OCI-LY3 (cell line): ENCODE results near the gene KIRREL1.

Source experiments
- H2AFZ ChIP-seq: fragments of 200-600, 300-600 bp; shearing (Covaris generic); 2 replicates; pipeline ENCODE4 v1.6.0; 2014; ENCODE audit warnings: antibody characterized with exemption, low read depth, low read length
- H3K27ac ChIP-seq: fragments of 200-600, 300-600 bp; sonication (generic); 2 replicates; pipeline ENCODE4 v1.5.1; 2014; ENCODE audit warnings: mild to moderate bottlenecking, low read length, moderate library complexity, mixed read lengths
- H3K27me3 ChIP-seq: fragments of 200-600, 300-600 bp; sonication (generic); 2 replicates; pipeline ENCODE4 v1.6.1; 2014; ENCODE audit warnings: low read depth, low read length, mixed read lengths
- H3K36me3 ChIP-seq: fragments of 200-600, 300-600 bp; sonication (generic); replicated peaks from 2 replicates; pipeline ENCODE3; 2014; ENCODE audit warnings: low read depth, low read length, mixed read lengths
- H3K4me1 ChIP-seq: fragments of 300-600, 200-600 bp; sonication (generic); 2 replicates; pipeline ENCODE4 v1.6.1; 2014; ENCODE audit warnings: low read length, mixed read lengths
- H3K4me2 ChIP-seq: fragments of 200-600, 300-600 bp; sonication (generic); 2 replicates; pipeline ENCODE4 v1.6.1; 2014; ENCODE audit warnings: low read length, mixed read lengths
- H3K4me3 ChIP-seq: fragments of 300-600, 200-600 bp; sonication (generic); 2 replicates; pipeline ENCODE4 v1.5.1; 2014; ENCODE audit warnings: antibody characterized with exemption, mild to moderate bottlenecking, low read length, moderate library complexity
- H3K79me2 ChIP-seq: fragments of 300-600, 200-600 bp; shearing (Covaris generic); 2 replicates; pipeline ENCODE4 v1.6.1; 2014; ENCODE audit warnings: mild to moderate bottlenecking, low read length, mixed read lengths
- H3K9ac ChIP-seq: fragments of 300-600, 200-600 bp; shearing (Covaris generic); 2 replicates; pipeline ENCODE4 v1.6.0; 2014; ENCODE audit warnings: mild to moderate bottlenecking, low read length, moderate library complexity
- H3K9me3 ChIP-seq: fragments of 200-600, 300-600 bp; shearing (Covaris generic); 2 replicates; pipeline ENCODE4 v1.6.1; 2014; ENCODE audit warnings: low read length, mixed read lengths; ENCODE audit not compliant: insufficient read depth
- H4K20me1 ChIP-seq: fragments of 200-600, 300-600 bp; sonication (generic); 2 replicates; pipeline ENCODE4 v1.6.1; 2016; ENCODE audit warnings: low read length, mixed read lengths; ENCODE audit not compliant: insufficient read depth
- EZH2phosphoT487 ChIP-seq: fragments of 200-600 bp; shearing (Covaris generic); IDR thresholded peaks from 2 replicates; pipeline ENCODE4 v1.6.1; 2018; ENCODE audit warnings: antibody characterized with exemption, mixed run types, low read depth
- TF ChIP-seq, protein P1 (sequence below): fragments of 200-600, 300-600 bp; sonication (generic); IDR thresholded peaks from 2 replicates; pipeline ENCODE4 v1.5.1; 2014; ENCODE audit warnings: antibody characterized with exemption, low read length, low read depth

KIRREL1 gene

GRCh38 chr1:158058237-158058985 is 65.0 kb downstream of the KIRREL1 start:
- H3K4me2 ChIP-seq, result no peak overlapping the region
- H2AFZ ChIP-seq, result no peak overlapping the region
- H3K9me3 ChIP-seq, result no peaks in the 10 kb centered on the region
- no peak overlapping the region for H3K4me3 ChIP-seq
- H3K79me2 ChIP-seq, result no peaks in the 10 kb centered on the region
- no peaks in the 10 kb centered on the region for H3K4me1 ChIP-seq
- H4K20me1 ChIP-seq, result no peaks in the 10 kb centered on the region
- H3K36me3 ChIP-seq, result no peaks in the 10 kb centered on the region
- H3K9ac ChIP-seq, result no peak overlapping the region
- H3K27ac ChIP-seq, result no peak overlapping the region
- peaks cover 88% of the 10 kb centered on the region for H3K27me3 ChIP-seq
- TF ChIP-seq, protein P1, sequence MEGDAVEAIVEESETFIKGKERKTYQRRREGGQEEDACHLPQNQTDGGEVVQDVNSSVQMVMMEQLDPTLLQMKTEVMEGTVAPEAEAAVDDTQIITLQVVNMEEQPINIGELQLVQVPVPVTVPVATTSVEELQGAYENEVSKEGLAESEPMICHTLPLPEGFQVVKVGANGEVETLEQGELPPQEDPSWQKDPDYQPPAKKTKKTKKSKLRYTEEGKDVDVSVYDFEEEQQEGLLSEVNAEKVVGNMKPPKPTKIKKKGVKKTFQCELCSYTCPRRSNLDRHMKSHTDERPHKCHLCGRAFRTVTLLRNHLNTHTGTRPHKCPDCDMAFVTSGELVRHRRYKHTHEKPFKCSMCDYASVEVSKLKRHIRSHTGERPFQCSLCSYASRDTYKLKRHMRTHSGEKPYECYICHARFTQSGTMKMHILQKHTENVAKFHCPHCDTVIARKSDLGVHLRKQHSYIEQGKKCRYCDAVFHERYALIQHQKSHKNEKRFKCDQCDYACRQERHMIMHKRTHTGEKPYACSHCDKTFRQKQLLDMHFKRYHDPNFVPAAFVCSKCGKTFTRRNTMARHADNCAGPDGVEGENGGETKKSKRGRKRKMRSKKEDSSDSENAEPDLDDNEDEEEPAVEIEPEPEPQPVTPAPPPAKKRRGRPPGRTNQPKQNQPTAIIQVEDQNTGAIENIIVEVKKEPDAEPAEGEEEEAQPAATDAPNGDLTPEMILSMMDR, result no peak
- no peak for TF ChIP-seq EZH2phosphoT487

- H3K79me2 ChIP-seq, result no peaks in the 10 kb centered on the region
These were observed 66.5 kb downstream of the KIRREL1 start for GRCh38 chr1:158059984-158060383.

DNA sequence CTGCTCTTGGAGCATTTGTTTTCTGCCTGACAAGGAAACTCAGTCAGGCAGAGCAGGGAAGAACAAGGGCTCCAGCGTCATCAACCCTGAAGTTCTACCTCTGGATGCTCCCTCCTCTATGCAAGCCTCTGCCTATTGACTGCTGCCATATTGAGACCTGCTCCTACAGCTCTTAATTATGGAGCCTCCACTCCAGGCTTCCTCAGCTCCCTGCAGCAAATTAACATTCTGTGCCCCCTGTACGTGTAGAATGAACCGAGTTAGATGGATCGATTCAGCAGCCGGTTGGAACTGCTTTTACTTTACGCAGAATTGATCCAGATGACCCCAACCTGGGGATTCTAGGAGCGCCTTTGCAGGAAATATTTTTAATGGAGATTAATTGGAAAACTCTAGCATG is 68.7 kb downstream of the KIRREL1 start:
- no peak overlapping the region for H3K9ac ChIP-seq
- H3K36me3 ChIP-seq, result no peaks in the 10 kb centered on the region
- H3K9me3 ChIP-seq, result no peaks in the 10 kb centered on the region
- no peaks in the 10 kb centered on the region for H4K20me1 ChIP-seq
- H2AFZ ChIP-seq, result no peak overlapping the region
- H3K4me2 ChIP-seq, result no peak overlapping the region
- no peak overlapping the region for H3K27ac ChIP-seq
- no peaks in the 10 kb centered on the region for H3K79me2 ChIP-seq
- no peak overlapping the region for H3K4me3 ChIP-seq
- H3K4me1 ChIP-seq, result no peaks in the 10 kb centered on the region
- peaks cover 98% of the 10 kb centered on the region for H3K27me3 ChIP-seq
- TF ChIP-seq, protein P1, result no peak
- TF ChIP-seq EZH2phosphoT487, result no peak

More at GRCh38 chr1:158059984-158060383, 66.5 kb downstream of the KIRREL1 start:
- Histone ChIP-seq H3K27me3 (peaks cover 96% of the 10 kb centered on the region), H3K4me2 (no peak overlapping the region), H4K20me1 (no peaks in the 10 kb centered on the region), H3K36me3 (no peaks in the 10 kb centered on the region), H2AFZ (no peak overlapping the region), H3K4me3 (no peak overlapping the region), H3K9ac (no peak overlapping the region), H3K9me3 (no peaks in the 10 kb centered on the region), H3K27ac (no peak overlapping the region), H3K4me1 (no peaks in the 10 kb centered on the region)
- no peak for TF ChIP-seq EZH2phosphoT487
- TF ChIP-seq, protein P1, result no peak

DNA sequence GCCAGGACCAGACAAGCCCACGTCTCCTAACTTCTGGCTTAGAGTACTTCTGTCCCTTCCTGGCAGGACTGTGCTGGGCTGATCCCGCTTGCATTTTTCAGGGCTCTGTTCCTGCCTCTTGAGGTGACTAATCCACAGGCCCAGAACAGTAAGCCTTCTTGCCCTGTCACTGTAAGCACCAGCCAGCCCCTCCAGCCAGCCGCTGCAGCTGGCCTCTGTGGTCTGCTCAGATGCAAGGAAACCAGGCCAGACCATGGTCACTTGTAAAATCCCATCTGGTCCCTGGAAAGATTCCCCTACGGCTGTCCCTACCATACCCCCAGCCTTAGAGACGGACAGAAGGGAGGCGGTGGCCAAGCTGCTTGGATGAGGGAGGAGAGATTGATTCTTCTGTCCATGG is 74.2 kb downstream of the KIRREL1 start:
- Histone ChIP-seq H3K79me2 (no peaks in the 10 kb centered on the region), H3K27me3 (peaks cover 78% of the 10 kb centered on the region), H2AFZ (no peak overlapping the region), H3K9me3 (no peaks in the 10 kb centered on the region), H3K4me1 (no peaks in the 10 kb centered on the region), H3K9ac (no peak overlapping the region), H3K4me3 (no peak overlapping the region), H3K36me3 (no peaks in the 10 kb centered on the region), H3K4me2 (no peak overlapping the region), H3K27ac (no peak overlapping the region), H4K20me1 (no peaks in the 10 kb centered on the region)
- TF ChIP-seq EZH2phosphoT487, result no peak
- TF ChIP-seq, protein P1, result no peak
